Osteoblast (primary cell): ENCODE results near the gene SYCP3. TPM values are rescaled to one million over a fixed set of nuclear protein-coding genes. Genes with fewer than 3 reads are reported as not detected.

Experiments used
- DNase-seq: peaks from one replicate; pipeline ENCODE4 v3.0.0; 2011; ENCODE audit warnings: low spot score, mixed read lengths; ENCODE audit not compliant: insufficient read length; ENCODE audit errors: missing footprints
- H2AFZ ChIP-seq: 2 replicates; pipeline ENCODE4 v1.6.0; 2011; ENCODE audit warnings: mild to moderate bottlenecking, low read length
- H3K27ac ChIP-seq: 2 replicates; pipeline ENCODE4 v1.5.1; 2011; ENCODE audit warnings: mild to moderate bottlenecking, low read depth, low read length, moderate library complexity
- H3K27me3 ChIP-seq: 2 replicates; pipeline ENCODE4 v1.6.0; 2012; ENCODE audit warnings: mild to moderate bottlenecking, control low read depth, inconsistent platforms, low read length, moderate library complexity; ENCODE audit not compliant: insufficient read depth
- H3K36me3 ChIP-seq: 2 replicates; pipeline ENCODE4 v1.5.1; 2011; ENCODE audit warnings: mild to moderate bottlenecking, low read length, control low read depth, moderate library complexity; ENCODE audit not compliant: insufficient read depth
- H3K4me1 ChIP-seq: 2 replicates; pipeline ENCODE4 v1.5.1; 2011; ENCODE audit warnings: mild to moderate bottlenecking, low read length, control low read depth, moderate library complexity; ENCODE audit not compliant: insufficient read depth
- H3K4me2 ChIP-seq: 2 replicates; pipeline ENCODE4 v1.6.0; 2011; ENCODE audit warnings: mild to moderate bottlenecking, low read length; ENCODE audit not compliant: insufficient read depth
- H3K4me3 ChIP-seq: fragments of 200-600 bp; sonication (generic); 3 replicates; pipeline ENCODE4 v1.5.1; 2012; ENCODE audit warnings: mild to moderate bottlenecking, low read length, inconsistent platforms; ENCODE audit not compliant: insufficient read depth
- H3K79me2 ChIP-seq: 2 replicates; pipeline ENCODE4 v1.6.0; 2012; ENCODE audit warnings: mild to moderate bottlenecking, low read length, control low read depth, inconsistent platforms; ENCODE audit not compliant: insufficient read depth
- H3K9me3 ChIP-seq: 2 replicates; pipeline ENCODE4 v1.5.1; 2011; ENCODE audit warnings: low read depth, low read length, control low read depth
- H4K20me1 ChIP-seq: 2 replicates; pipeline ENCODE4 v1.6.0; 2012; ENCODE audit warnings: mild to moderate bottlenecking, low read length, control low read depth; ENCODE audit not compliant: insufficient read depth
- total RNA-seq: library from RNA; depleted of rRNA; stranded (reverse); fragments of >200 nt; gene quantifications from 2 replicates; pipeline ENCODE4 v1.2.3, GENCODE V29; 2012
- TF ChIP-seq, protein P1 (sequence below): IDR thresholded peaks from 2 replicates; pipeline ENCODE4 v1.5.1; 2011; ENCODE audit warnings: mild to moderate bottlenecking, low read depth, low read length, moderate library complexity; ENCODE audit errors: extremely low read depth

Gene SYCP3
- 0.72 and 0.88 TPM in 2 replicates for total RNA-seq

DNA sequence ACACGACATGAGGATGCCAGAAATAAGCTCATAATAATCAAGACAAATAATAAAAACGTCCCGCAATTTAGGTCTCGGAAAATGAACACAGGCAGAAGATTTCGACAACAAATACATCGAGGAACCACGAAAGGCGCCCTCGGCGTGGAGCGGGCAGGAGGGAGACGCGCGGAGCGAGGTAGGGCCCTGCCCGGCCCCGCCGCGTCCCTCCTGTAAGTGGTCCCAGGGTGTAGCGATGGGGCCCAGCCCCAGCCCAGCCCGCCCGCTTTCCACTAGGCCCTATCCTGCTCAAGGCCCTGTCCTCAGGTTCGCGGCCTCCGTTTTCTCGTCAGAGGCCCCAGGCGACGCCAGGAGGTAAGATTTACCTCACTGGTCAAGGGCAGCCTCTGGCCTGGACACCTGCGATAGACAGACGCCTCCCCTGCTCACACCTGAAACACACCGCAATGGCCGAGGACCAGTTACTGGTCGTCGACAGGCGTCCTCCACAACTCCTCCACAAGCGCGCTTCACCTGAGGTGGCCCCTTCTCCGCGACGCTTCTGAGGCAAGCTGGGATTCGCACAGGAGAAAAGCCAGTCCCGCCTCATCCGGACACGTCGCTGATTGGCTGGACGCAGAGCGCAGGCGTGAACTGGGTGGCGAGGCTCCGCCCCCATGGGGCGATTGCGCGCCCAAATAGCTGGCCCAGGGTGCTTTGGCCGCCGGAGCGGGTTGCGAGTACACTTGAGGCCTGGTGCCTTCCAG lies at the start of gene SYCP3:
Gene SYCP3, minus strand, starts transcription at position 543 of the 746 bp plus-strand sequence. CDS start 1,527 bp downstream, outside the sequence.
- TF ChIP-seq, protein P1, sequence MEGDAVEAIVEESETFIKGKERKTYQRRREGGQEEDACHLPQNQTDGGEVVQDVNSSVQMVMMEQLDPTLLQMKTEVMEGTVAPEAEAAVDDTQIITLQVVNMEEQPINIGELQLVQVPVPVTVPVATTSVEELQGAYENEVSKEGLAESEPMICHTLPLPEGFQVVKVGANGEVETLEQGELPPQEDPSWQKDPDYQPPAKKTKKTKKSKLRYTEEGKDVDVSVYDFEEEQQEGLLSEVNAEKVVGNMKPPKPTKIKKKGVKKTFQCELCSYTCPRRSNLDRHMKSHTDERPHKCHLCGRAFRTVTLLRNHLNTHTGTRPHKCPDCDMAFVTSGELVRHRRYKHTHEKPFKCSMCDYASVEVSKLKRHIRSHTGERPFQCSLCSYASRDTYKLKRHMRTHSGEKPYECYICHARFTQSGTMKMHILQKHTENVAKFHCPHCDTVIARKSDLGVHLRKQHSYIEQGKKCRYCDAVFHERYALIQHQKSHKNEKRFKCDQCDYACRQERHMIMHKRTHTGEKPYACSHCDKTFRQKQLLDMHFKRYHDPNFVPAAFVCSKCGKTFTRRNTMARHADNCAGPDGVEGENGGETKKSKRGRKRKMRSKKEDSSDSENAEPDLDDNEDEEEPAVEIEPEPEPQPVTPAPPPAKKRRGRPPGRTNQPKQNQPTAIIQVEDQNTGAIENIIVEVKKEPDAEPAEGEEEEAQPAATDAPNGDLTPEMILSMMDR: no peak
- Histone ChIP-seq H3K4me3 (no peak within 1 kb of the TSS), H3K4me1 (no peaks in the 10 kb centered on the region), H3K79me2 (no peaks in the 10 kb centered on the region), H3K27ac (no peak within 1 kb of the TSS), H3K36me3 (peaks cover 15% of the 10 kb centered on the region), H3K4me2 (no peak within 1 kb of the TSS), H3K9me3 (no peaks in the 10 kb centered on the region), H3K27me3 (no peaks in the 10 kb centered on the region), H4K20me1 (no peaks in the 10 kb centered on the region), H2AFZ (no peak within 1 kb of the TSS)
- no peak for DNase-seq

DNA sequence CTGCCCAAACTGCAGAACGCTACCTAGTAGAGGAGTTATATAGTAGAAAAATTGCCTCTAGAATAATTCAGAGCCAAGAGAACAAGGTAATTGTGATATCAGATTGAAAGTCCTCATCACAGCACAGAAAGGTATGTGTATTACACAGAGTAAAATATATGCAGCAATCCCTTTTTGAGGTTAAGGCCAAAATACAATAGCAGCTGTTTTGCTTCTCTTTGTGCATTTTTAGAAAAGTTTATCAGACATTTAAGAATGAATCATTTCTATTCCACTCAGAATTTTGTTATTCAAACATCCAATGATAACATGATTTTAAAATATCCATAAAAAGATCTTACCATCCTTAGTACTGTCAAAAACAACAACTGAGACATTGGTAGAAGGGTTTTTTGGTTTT lies 46.4 kb upstream of the SYCP3 start:
- H3K27ac ChIP-seq: no peak overlapping the region
- H2AFZ ChIP-seq: no peak overlapping the region
- H3K27me3 ChIP-seq: no peaks in the 10 kb centered on the region
- H3K4me2 ChIP-seq: no peak overlapping the region
- TF ChIP-seq, protein P1: no peak
- no peaks in the 10 kb centered on the region for H3K36me3 ChIP-seq
- no peaks in the 10 kb centered on the region for H3K9me3 ChIP-seq
- peak; percentile 80 for DNase-seq
- H3K4me3 ChIP-seq: no peak overlapping the region
- peaks cover 26% of the 10 kb centered on the region for H3K4me1 ChIP-seq
- H3K79me2 ChIP-seq: no peaks in the 10 kb centered on the region
- H4K20me1 ChIP-seq: no peaks in the 10 kb centered on the region

DNA sequence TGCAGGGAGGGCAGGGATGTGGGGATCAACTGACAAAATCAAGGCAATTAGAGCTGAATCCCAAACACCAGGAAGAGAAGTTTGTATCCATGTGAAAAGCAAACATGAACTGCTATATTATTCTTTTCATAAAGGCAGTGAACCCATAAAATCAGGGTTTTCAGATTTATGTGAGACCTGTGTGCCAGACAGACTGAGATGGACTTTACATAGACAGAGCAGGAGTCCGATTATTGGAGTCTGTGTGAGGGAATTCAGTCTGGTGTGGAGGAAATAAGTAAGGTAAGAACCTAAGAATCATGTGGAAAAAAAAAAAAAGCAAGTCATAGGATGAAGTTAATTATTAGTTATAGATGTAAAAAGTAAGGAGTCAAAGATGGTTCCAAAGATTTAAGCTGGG lies 45.1 kb upstream of the SYCP3 start:
- Histone ChIP-seq H3K9me3 (no peaks in the 10 kb centered on the region), H3K4me1 (peaks cover 26% of the 10 kb centered on the region), H2AFZ (no peak overlapping the region), H3K79me2 (no peaks in the 10 kb centered on the region), H4K20me1 (no peaks in the 10 kb centered on the region), H3K27me3 (no peaks in the 10 kb centered on the region), H3K36me3 (peaks cover 2% of the 10 kb centered on the region), H3K27ac (no peak overlapping the region), H3K4me3 (no peak overlapping the region), H3K4me2 (no peak overlapping the region)
- DNase-seq: no peak
- TF ChIP-seq, protein P1: no peak

DNA sequence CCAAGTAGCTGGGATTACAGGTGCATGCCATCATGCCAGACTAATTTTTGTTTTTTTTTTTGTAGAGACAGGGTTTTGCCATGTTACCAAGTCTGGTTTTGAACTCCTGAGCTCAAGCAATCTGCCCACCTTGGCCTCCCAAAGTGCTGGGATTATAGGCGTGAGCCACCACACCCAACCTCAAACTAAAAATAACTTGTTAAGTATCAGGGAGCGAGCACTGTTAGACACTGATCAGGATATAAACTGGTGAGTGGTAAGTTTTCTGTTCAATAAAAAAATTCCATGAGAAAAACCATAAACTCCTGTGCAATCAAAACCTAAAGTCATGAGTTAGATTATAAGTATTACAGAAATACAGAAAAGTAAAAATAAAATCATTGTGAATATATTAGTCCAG lies 44.6 kb upstream of the SYCP3 start:
- TF ChIP-seq, protein P1: no peak
- no peaks in the 10 kb centered on the region for H3K27me3 ChIP-seq
- peaks cover 26% of the 10 kb centered on the region for H3K4me1 ChIP-seq
- H3K4me2 ChIP-seq: no peak overlapping the region
- peaks cover 3% of the 10 kb centered on the region for H3K36me3 ChIP-seq
- H3K4me3 ChIP-seq: no peak overlapping the region
- H2AFZ ChIP-seq: no peak overlapping the region
- H3K27ac ChIP-seq: no peak overlapping the region
- no peaks in the 10 kb centered on the region for H3K9me3 ChIP-seq
- DNase-seq: no peak
- H3K79me2 ChIP-seq: no peaks in the 10 kb centered on the region
- no peaks in the 10 kb centered on the region for H4K20me1 ChIP-seq
